Neural cell (in vitro differentiated cells): ENCODE measurements around the gene VANGL1. TPM values are rescaled to one million over a fixed set of nuclear protein-coding genes. Genes with fewer than 3 reads are reported as not detected.

ENCODE experiments used
- H2AFZ ChIP-seq: fragments of 200-600, 300-800 bp; sonication (generic), shearing (Covaris generic); 2 replicates; pipeline ENCODE4 v1.6.0; 2014; ENCODE audit warnings: low read depth, mild to moderate bottlenecking, antibody characterized with exemption, low read length, moderate library complexity
- H3F3A ChIP-seq: fragments of 200-600 bp; shearing (Covaris generic); 2 replicates; pipeline ENCODE4 v1.6.1; 2016; ENCODE audit warnings: mild to moderate bottlenecking, moderate library complexity, mixed read lengths, antibody characterized with exemption, low read length; ENCODE audit not compliant: insufficient read depth, poor library complexity, severe bottlenecking
- H3K27ac ChIP-seq: fragments of 200-600, 300-800 bp; sonication (generic), shearing (Covaris generic); 2 replicates; pipeline ENCODE4 v1.5.1; 2014; ENCODE audit warnings: mild to moderate bottlenecking, low read length, moderate library complexity
- H3K27me3 ChIP-seq: fragments of 300-800, 200-600 bp; sonication (generic), shearing (Covaris generic); 2 replicates; pipeline ENCODE4 v1.6.0; 2014; ENCODE audit warnings: mild to moderate bottlenecking, low read depth, low read length, moderate library complexity; ENCODE audit not compliant: insufficient read depth
- H3K36me3 ChIP-seq: fragments of 300-800, 200-600 bp; sonication (generic), shearing (Covaris generic); 2 replicates; pipeline ENCODE4 v1.5.1; 2014; ENCODE audit warnings: mild to moderate bottlenecking, antibody characterized with exemption, low read length, moderate library complexity; ENCODE audit not compliant: insufficient read depth
- H3K4me2 ChIP-seq: fragments of 300-800, 200-600 bp; sonication (generic), shearing (Covaris generic); 2 replicates; pipeline ENCODE4 v1.6.0; 2014; ENCODE audit warnings: mild to moderate bottlenecking, low read length
- H3K4me3 ChIP-seq: fragments of 300-800, 200-600 bp; sonication (generic), shearing (Covaris generic); 2 replicates; pipeline ENCODE4 v1.5.1; 2014; ENCODE audit warnings: mild to moderate bottlenecking, low read length, moderate library complexity
- H3K79me2 ChIP-seq: fragments of 200-600 bp; shearing (Covaris generic); replicated peaks from 2 replicates; pipeline ENCODE4 v1.6.0; 2014; ENCODE audit warnings: mild to moderate bottlenecking, low read length, moderate library complexity; ENCODE audit not compliant: insufficient read depth
- H3K9ac ChIP-seq: fragments of 300-800, 200-600 bp; sonication (generic), shearing (Covaris generic); 2 replicates; pipeline ENCODE4 v1.6.1; 2016; ENCODE audit warnings: mild to moderate bottlenecking, low read length, mixed read lengths
- H3K9me2 ChIP-seq: fragments of 200-600 bp; shearing (Covaris generic); 2 replicates; pipeline ENCODE4 v1.6.1; 2016; ENCODE audit warnings: mild to moderate bottlenecking, low read length, mixed read lengths; ENCODE audit not compliant: insufficient read depth
- H3K9me3 ChIP-seq: fragments of 200-600, 300-800 bp; sonication (generic), shearing (Covaris generic); 2 replicates; pipeline ENCODE4 v1.6.1; 2016; ENCODE audit warnings: mild to moderate bottlenecking, mixed run types, low read length, moderate library complexity, mixed read lengths
- H4K20me1 ChIP-seq: fragments of 200-600 bp; shearing (Covaris generic); 2 replicates; pipeline ENCODE4 v1.6.1; 2016; ENCODE audit warnings: mild to moderate bottlenecking, mixed run types; ENCODE audit not compliant: insufficient read depth
- EP300 ChIP-seq: fragments of 450-650 bp; conservative IDR thresholded peaks from 2 replicates; pipeline ENCODE4 v1.6.1; 2014; ENCODE audit warnings: antibody characterized with exemption, mild to moderate bottlenecking, moderate library complexity; ENCODE audit not compliant: poor library complexity, severe bottlenecking
- MXI1 ChIP-seq: fragments of 450-650 bp; conservative IDR thresholded peaks from 2 replicates; pipeline ENCODE4 v1.6.1; 2014; ENCODE audit warnings: antibody characterized with exemption, mild to moderate bottlenecking; ENCODE audit not compliant: poor library complexity, severe bottlenecking
- POLR2AphosphoS5 ChIP-seq: IDR thresholded peaks from 2 replicates; pipeline ENCODE4 v1.6.1; 2012
- RAD21 ChIP-seq: fragments of 450-650 bp; conservative IDR thresholded peaks from 2 replicates; pipeline ENCODE4 v1.6.1; 2014; ENCODE audit warnings: antibody characterized with exemption, mild to moderate bottlenecking, moderate library complexity
- TAF1 ChIP-seq: IDR thresholded peaks from 2 replicates; pipeline ENCODE4 v1.6.1; 2012; ENCODE audit warnings: low read depth
- polyA plus RNA-seq: library from polyadenylated mRNA; depleted of rRNA; stranded (reverse); fragments of >200 nt; gene quantifications from 2 replicates; pipeline ENCODE4 v1.2.3, GENCODE V29; 2014
- TF ChIP-seq, protein P1 (sequence below): fragments of 450-650 bp; IDR thresholded peaks from 2 replicates; pipeline ENCODE4 v1.5.1; 2014; ENCODE audit warnings: antibody characterized with exemption, mild to moderate bottlenecking, moderate library complexity; ENCODE audit not compliant: poor library complexity, severe bottlenecking
- TF ChIP-seq, protein P2 (sequence below): IDR thresholded peaks from 2 replicates; pipeline ENCODE4 v1.6.1; 2012; ENCODE audit warnings: borderline replicate concordance

VANGL1 gene
- polyA plus RNA-seq, 1 donor from 2014 or later: 0.53 TPM

GRCh38 chr1:115718011-115718754 is 76.4 kb downstream of the VANGL1 start:
- no peaks in the 10 kb centered on the region for H3F3A ChIP-seq
- H3K9me2 ChIP-seq: no peaks in the 10 kb centered on the region
- no peak overlapping the region for H3K4me2 ChIP-seq
- TF ChIP-seq POLR2AphosphoS5: no peak
- no peaks in the 10 kb centered on the region for H3K27me3 ChIP-seq
- no peak overlapping the region for H3K27ac ChIP-seq
- H3K9ac ChIP-seq: no peak overlapping the region
- no peaks in the 10 kb centered on the region for H3K79me2 ChIP-seq
- H3K36me3 ChIP-seq: no peaks in the 10 kb centered on the region
- no peak overlapping the region for H2AFZ ChIP-seq
- no peaks in the 10 kb centered on the region for H3K9me3 ChIP-seq
- no peak overlapping the region for H3K4me3 ChIP-seq
- H4K20me1 ChIP-seq: no peaks in the 10 kb centered on the region

GRCh38 chr1:115719285-115719684 is 77.5 kb downstream of the VANGL1 start:
- Histone ChIP-seq H3K9me3 (no peaks in the 10 kb centered on the region), H3K9me2 (no peaks in the 10 kb centered on the region), H3K27me3 (no peaks in the 10 kb centered on the region), H3K36me3 (no peaks in the 10 kb centered on the region), H3K27ac (no peak overlapping the region), H3K79me2 (no peaks in the 10 kb centered on the region), H3K4me2 (no peak overlapping the region), H3F3A (no peaks in the 10 kb centered on the region), H3K9ac (no peak overlapping the region), H3K4me3 (no peak overlapping the region), H2AFZ (no peak overlapping the region), H4K20me1 (no peaks in the 10 kb centered on the region)
- TF ChIP-seq EP300 (peak; percentile 10), RAD21 (no peak)

DNA sequence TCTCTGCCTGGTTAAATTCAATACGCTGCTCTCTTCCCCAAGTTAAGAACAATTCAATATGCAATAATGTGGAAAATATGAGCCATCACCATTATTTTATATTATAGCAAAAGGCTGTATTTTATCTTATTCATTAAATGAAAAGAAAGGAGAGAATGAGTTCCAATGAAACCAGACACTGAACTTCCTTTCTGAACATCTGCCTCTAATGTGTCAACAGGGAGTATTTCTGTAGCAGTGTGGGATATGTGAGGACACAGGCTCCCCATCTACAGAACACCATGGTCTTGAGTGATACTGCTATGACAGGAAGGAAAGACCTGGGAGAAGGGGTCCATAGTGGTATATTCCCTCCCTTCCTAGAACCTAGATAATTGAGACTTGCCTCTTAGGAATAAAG is 80.5 kb downstream of the VANGL1 start:
- Histone ChIP-seq H3K9me3 (no peaks in the 10 kb centered on the region), H3K9ac (no peak overlapping the region), H3K4me2 (no peak overlapping the region), H3K9me2 (no peaks in the 10 kb centered on the region), H3F3A (no peaks in the 10 kb centered on the region), H3K4me3 (no peak overlapping the region), H3K36me3 (no peaks in the 10 kb centered on the region), H3K27me3 (no peaks in the 10 kb centered on the region), H3K27ac (no peak overlapping the region), H2AFZ (no peak overlapping the region), H4K20me1 (no peaks in the 10 kb centered on the region), H3K79me2 (no peaks in the 10 kb centered on the region)
- TF ChIP-seq, protein P1, sequence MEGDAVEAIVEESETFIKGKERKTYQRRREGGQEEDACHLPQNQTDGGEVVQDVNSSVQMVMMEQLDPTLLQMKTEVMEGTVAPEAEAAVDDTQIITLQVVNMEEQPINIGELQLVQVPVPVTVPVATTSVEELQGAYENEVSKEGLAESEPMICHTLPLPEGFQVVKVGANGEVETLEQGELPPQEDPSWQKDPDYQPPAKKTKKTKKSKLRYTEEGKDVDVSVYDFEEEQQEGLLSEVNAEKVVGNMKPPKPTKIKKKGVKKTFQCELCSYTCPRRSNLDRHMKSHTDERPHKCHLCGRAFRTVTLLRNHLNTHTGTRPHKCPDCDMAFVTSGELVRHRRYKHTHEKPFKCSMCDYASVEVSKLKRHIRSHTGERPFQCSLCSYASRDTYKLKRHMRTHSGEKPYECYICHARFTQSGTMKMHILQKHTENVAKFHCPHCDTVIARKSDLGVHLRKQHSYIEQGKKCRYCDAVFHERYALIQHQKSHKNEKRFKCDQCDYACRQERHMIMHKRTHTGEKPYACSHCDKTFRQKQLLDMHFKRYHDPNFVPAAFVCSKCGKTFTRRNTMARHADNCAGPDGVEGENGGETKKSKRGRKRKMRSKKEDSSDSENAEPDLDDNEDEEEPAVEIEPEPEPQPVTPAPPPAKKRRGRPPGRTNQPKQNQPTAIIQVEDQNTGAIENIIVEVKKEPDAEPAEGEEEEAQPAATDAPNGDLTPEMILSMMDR: no peak
- no peak for TF ChIP-seq TAF1
- TF ChIP-seq POLR2AphosphoS5: no peak
- TF ChIP-seq, protein P2, sequence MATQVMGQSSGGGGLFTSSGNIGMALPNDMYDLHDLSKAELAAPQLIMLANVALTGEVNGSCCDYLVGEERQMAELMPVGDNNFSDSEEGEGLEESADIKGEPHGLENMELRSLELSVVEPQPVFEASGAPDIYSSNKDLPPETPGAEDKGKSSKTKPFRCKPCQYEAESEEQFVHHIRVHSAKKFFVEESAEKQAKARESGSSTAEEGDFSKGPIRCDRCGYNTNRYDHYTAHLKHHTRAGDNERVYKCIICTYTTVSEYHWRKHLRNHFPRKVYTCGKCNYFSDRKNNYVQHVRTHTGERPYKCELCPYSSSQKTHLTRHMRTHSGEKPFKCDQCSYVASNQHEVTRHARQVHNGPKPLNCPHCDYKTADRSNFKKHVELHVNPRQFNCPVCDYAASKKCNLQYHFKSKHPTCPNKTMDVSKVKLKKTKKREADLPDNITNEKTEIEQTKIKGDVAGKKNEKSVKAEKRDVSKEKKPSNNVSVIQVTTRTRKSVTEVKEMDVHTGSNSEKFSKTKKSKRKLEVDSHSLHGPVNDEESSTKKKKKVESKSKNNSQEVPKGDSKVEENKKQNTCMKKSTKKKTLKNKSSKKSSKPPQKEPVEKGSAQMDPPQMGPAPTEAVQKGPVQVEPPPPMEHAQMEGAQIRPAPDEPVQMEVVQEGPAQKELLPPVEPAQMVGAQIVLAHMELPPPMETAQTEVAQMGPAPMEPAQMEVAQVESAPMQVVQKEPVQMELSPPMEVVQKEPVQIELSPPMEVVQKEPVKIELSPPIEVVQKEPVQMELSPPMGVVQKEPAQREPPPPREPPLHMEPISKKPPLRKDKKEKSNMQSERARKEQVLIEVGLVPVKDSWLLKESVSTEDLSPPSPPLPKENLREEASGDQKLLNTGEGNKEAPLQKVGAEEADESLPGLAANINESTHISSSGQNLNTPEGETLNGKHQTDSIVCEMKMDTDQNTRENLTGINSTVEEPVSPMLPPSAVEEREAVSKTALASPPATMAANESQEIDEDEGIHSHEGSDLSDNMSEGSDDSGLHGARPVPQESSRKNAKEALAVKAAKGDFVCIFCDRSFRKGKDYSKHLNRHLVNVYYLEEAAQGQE: no peak
- no peak for TF ChIP-seq MXI1
